GM21786 (cell line): ENCODE results near the gene SYT8.

Source experiments
- ATAC-seq: cut with Tn5 transposase; IDR thresholded peaks from one replicate; pipeline ENCODE4 v1.9.1; 2021; ENCODE audit not compliant: unreplicated experiment

SYT8 gene

GRCh38 chr11:1858154-1858553 lies 23.4 kb downstream of the SYT8 start:
- no peak for ATAC-seq

- ATAC-seq = no peak
These were observed 23.8 kb downstream of the SYT8 start for GRCh38 chr11:1858576-1858975.

DNA sequence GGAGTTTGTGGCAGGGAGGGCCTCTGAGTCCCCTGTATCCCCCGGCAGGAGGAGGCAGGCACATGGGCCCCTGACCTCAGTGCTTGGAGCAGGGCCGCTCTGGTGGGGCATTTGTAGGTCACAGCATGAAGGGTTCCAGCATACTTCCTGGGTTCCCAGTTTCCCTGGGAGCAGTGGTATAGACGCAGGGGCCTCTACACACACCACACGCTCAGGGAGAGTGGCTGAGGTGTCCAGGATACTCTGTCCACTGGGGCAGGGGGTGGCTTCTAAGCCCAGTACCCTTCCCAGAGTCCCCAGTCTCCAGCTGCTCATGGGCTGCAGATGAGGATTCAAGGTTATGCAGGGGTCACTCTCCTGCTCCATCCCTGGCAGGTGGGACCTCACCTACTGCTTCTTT lies 24.2 kb downstream of the SYT8 start:
- ATAC-seq = no peak

GRCh38 chr11:1860108-1860507 lies 25.3 kb downstream of the SYT8 start:
- no peak for ATAC-seq

GRCh38 chr11:1861435-1862411 lies 26.9 kb downstream of the SYT8 start:
- no peak for ATAC-seq

GRCh38 chr11:1862588-1863351 lies 28.0 kb downstream of the SYT8 start:
- ATAC-seq = no peak

GRCh38 chr11:1863352-1864216 lies 28.8 kb downstream of the SYT8 start:
- no peak for ATAC-seq

DNA sequence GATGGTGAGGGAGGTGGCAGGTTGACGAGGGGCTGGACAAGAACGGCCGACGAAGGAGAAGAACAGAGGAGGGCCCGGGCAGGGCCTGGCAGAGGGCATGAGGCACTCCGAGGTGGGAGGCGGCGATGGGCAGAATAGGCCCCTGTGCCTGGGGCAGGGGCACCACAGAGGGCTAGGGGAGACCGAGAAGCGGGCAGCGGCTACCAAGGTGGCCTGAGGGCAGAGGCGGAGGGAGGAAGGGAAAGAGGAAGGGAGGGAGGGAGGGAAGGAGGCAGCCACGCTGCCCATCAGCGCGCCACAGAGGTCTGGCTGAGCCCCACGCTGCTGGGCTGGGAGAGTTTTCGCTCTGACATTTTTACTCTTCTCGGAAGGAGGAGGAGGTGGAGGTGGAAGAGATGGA lies 29.4 kb downstream of the SYT8 start:
- ATAC-seq = no peak

DNA sequence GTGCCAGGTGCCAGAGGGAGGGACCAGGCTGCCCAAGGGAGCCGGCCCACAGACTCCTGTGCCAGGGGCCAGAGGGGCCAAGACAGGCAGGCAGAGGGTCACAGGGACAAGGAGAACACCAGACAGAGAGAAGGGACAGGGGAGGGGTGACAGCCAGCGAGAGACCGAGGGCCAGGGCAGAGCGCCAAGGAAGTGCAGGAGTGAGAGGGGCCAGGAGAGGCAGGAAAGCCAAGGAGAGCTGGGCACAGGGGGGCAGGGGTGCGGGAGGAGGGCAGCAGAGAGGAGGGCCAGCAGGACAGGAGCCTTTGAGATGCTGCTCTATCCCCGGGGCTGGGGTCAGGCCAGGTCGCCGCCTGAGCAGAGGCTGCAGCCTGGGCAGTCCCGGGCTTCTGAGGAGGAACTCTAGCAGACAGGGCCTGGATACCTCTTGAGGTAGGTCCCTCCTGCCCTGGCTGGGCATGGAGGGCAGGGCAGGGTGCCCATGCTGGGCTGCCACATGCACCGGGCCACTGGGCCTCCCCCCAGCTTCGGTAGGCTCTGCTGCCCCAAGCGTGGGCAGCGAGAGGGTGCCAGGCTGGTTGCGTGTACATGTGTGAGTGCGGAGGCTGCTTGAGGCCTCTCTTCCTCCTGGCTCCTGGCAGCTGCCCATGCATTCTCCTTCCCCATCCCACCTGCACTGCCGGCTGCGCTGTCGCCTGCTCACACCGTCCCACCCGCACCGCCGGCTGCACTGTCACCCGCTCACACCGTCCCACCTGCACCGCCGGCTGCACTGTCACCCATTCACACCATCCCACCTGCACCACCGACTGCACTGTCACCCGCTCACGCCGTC lies 30.3 kb downstream of the SYT8 start:
- no peak for ATAC-seq

DNA sequence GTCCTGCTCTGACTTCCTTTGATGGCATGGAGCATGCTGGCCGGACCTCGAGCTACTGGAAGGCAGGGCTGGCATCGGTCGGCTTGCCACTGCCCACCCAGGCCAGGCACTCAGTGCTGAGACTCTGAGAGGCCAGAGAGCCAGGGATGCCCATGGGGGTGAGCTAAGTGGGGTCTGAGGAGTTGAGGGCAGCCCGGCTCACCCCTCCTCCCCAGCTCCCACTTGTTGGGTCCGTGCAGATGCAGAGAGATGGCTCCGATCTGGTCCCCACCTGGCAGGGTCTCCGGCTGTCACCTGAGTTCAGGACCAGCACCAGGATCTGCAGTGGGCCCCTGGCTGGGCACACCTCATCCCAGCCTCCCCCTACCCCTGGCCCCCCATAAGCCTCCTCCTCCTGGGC lies 31.4 kb downstream of the SYT8 start:
- ATAC-seq = no peak

DNA sequence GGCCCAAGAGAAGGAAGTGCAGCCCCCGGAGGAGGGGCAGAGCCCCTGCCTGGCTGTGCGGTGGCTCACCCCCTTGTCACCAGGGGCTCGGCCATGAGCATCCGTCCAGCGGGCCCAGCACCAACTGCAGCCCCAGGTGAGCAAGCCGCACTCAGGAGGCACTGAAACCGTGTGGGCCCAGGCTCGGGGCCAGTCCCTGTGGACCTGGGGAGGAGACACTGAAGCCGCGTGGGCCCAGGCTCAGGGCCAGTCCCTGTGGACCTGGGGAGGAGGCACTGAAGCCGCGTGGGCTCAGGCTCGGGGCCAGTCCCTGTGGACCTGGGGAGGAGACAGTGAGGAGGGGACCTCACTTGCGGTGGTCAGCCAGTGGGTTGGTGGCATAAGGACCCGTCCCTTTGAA lies 32.0 kb downstream of the SYT8 start:
- ATAC-seq = no peak

DNA sequence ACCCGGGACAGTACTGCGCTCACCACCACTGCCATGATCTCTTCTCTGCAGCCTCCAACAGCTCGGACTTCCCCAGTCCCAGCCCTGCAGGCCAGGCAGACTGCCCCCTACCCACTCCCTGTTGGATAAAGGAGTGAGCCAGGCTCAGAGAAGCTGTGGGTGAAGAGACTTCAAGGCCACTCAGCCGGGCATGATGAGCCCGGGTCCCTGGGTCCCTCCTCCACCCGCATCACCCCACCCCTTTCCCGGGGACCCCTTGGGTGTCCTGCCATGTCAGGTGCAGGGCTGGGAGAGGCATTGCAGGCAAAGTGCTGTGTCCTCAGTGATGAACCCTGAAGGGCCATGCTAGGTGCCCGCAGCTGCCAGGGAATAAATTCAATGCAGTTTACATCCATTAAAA lies 32.6 kb downstream of the SYT8 start:
- no peak for ATAC-seq

DNA sequence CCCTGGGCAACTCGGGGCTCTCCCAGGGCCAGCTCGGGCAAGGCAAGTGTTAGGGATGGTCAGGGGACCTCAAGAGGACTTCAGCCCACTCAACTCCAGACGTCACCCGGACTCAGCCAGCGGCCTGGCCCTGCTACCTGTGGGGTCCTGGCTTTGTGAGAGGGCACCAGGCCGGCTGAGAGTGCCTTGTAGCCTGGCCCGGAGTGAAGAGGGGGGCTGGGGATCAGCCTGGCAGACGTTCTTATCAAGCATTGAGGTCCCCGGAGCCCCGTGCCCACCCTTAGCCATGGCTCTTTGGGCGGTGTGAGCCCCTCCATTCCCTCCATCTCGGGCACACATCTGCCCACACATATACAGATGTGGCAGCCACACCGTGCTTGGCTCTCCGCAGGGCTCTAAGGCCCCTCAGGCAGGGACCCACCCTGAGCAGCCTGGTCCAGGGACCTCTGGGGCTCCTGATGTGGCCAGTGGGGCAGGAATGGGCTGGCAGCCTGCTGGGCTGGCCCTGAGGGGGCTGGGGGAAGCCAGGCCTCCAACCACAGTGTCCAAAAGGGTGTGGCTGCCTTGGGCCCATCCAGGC lies 33.4 kb downstream of the SYT8 start:
- ATAC-seq = no peak

- no peak for ATAC-seq
These were observed 34.0 kb downstream of the SYT8 start for GRCh38 chr11:1868636-1869291.

DNA sequence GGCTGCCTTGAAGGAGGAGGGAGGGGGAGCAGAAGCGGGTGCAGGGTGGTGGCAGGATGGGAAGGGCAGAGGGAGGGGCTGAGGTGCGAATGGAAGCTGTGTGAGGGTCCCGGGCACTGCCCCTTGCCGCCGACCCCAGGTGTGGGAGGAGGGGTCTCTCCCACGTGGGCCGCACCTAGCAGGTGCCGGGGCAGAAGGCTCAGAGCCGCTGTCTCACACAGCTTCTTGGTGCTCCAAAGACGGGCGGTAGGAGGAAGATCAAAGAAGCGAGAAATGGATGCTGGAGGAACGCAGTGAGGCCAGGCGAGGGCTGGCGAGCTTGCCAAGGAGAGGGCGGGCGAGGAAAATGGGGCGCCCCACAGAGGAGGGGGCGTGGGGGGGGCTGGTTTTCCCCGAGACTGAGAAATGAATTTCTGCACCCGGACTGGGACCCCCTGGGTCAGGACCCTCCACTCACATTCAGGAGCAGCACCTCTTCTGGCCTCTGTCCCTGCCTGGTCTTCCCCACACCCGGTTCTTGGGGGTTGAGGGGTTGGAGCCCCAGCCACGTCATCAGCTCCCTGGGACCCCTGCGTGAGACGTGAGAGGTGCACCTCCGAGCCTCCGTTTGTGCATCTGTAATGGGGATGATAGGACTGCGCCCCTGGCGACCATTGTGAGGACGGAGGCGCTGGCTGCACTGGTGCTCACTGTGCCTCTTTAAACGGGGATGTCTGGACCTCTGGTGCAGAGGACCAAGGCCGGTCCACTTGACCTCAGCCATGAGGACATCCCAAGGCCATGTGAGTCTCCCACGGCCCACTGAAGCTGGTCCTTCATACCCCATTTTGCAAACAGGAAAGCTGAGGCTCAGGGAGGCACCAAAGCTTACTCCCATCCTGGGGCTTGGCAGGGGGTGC lies 34.9 kb downstream of the SYT8 start:
- no peak for ATAC-seq

DNA sequence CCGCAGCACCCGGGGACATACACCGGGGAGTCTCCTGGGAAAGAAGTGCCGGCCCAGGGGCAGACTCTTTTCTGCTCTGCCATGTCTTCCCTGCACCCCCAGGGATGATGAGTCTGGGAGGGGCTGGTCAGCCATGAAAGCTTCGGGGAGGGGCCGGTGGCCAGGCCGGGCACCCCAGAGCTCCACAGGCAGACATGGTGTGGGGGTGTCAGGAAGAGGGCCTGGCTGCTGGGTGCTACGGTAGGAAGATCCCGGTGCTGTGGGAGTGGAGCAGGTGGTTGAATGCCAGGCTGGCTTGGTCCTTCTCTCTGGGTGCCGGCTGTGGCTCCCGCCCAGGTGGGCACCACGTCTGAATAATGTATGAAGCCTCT lies 35.5 kb downstream of the SYT8 start:
- no peak for ATAC-seq

GRCh38 chr11:1870721-1871466 lies 36.1 kb downstream of the SYT8 start:
- ATAC-seq = no peak

GRCh38 chr11:1871531-1871930 lies 36.7 kb downstream of the SYT8 start:
- no peak for ATAC-seq
